HCT116 (cell line): ENCODE results near the gene NBDY.

Experiments used
- CTCF ChIP-seq, 3 experiments: fragments of 200-600 bp in 1 of 3; sonication (generic) in 1 of 3; IDR thresholded peaks in 2 of 3; conservative IDR thresholded peaks in 1 of 3; 2 replicates each; pipeline ENCODE4 v1.5.1; 2012 to 2017; ENCODE audit warnings: low read depth in 2 of 3, low read length in 2 of 3, antibody characterized with exemption in 1 of 3, borderline replicate concordance in 1 of 3, control low read depth in 1 of 3, mild to moderate bottlenecking in 1 of 3, mixed read lengths in 1 of 3, mixed run types in 1 of 3, moderate library complexity in 1 of 3; ENCODE audit not compliant: insufficient read depth in 1 of 3
- JUND ChIP-seq: IDR thresholded peaks from 2 replicates; pipeline ENCODE4 v1.6.1; 2012
- POLR2A ChIP-seq: IDR thresholded peaks from 2 replicates; pipeline ENCODE4 v1.7.0; 2011; ENCODE audit warnings: borderline replicate concordance; ENCODE audit not compliant: insufficient read depth, insufficient read length; ENCODE audit errors: extremely low read depth
- SIN3A ChIP-seq: IDR thresholded peaks from 2 replicates; pipeline ENCODE4 v1.6.1; 2012; ENCODE audit warnings: low read depth
- SP1 ChIP-seq: IDR thresholded peaks from 2 replicates; pipeline ENCODE4 v1.6.1; 2012; ENCODE audit warnings: low read depth
- TF ChIP-seq, protein P1 (sequence below): IDR thresholded peaks from 2 replicates; pipeline ENCODE4 v1.6.1; 2012

GRCh38 chrX:56729152-56729850, at the start of gene NBDY:
- TF ChIP-seq CTCF (IDR thresholded peaks at IDR 0.05 in 2 of 3, conservative IDR thresholded peaks at IDR 0.05 in 1 of 3; ENCODE audit: borderline replicate concordance in 1 of 3, insufficient read depth in 1 of 3, low read depth in 2 of 3, low read length in 2 of 3), result no peak
- TF ChIP-seq, protein P1, sequence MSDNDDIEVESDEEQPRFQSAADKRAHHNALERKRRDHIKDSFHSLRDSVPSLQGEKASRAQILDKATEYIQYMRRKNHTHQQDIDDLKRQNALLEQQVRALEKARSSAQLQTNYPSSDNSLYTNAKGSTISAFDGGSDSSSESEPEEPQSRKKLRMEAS, result no peak
- TF ChIP-seq JUND, result no peak
- TF ChIP-seq SP1, result no peak
- no peak for TF ChIP-seq SIN3A
- TF ChIP-seq POLR2A, result no peak
